K562 (cell line): ENCODE measurements around the gene FGF21. TPM values are rescaled to one million over a fixed set of nuclear protein-coding genes. Genes with fewer than 3 reads are reported as not detected.

ENCODE experiments used
- CTBP1 ChIP-seq: fragments of 450-650 bp; IDR thresholded peaks from 2 replicates; pipeline ENCODE4 v1.6.1; 2016; ENCODE audit warnings: borderline replicate concordance
- DACH1 ChIP-seq: fragments of 450-650 bp; IDR thresholded peaks from 2 replicates; pipeline ENCODE4 v1.6.1; 2018; ENCODE audit not compliant: partially characterized antibody
- DLX4 ChIP-seq: fragments of 250-450 bp; sonication (Bioruptor Pico); IDR thresholded peaks from 2 replicates; pipeline ENCODE4 v1.6.1; 2021; ENCODE audit warnings: mild to moderate bottlenecking
- DNMT1 ChIP-seq: fragments of 450-650 bp; IDR thresholded peaks from 2 replicates; pipeline ENCODE4 v1.6.1; 2016; ENCODE audit warnings: antibody characterized with exemption, mild to moderate bottlenecking
- EP400 ChIP-seq: fragments of 450-650 bp; IDR thresholded peaks from 2 replicates; pipeline ENCODE4 v1.6.1; 2017; ENCODE audit warnings: antibody characterized with exemption, mild to moderate bottlenecking, moderate library complexity
- KDM4B ChIP-seq, 2 experiments: fragments of 450-650 bp in 1 of 2; sonication (generic) in 1 of 2; IDR thresholded peaks; 2 replicates each; pipeline ENCODE4 v1.6.1; 2016 to 2017; ENCODE audit warnings: borderline replicate concordance in 2 of 2, antibody characterized with exemption in 1 of 2, low read depth in 1 of 2, mild to moderate bottlenecking in 1 of 2
- MEF2D ChIP-seq: conservative IDR thresholded peaks from 2 replicates; pipeline ENCODE4 v1.6.1; 2016; ENCODE audit warnings: low read depth, missing genetic modification characterization, missing compliant biosample characterization
- MYBL2 ChIP-seq, 2 experiments: fragments of 450-650 bp in 1 of 2; sonication (generic) in 1 of 2; formaldehyde crosslinking in 1 of 2; IDR thresholded peaks; 2 replicates each; pipeline versions ENCODE4 v1.6.1 to v1.8.1; 2017 to 2022; ENCODE audit warnings: borderline replicate concordance in 1 of 2, inconsistent platforms in 1 of 2, low read depth in 1 of 2, mild to moderate bottlenecking in 1 of 2, missing genetic modification reagents in 1 of 2, moderate library complexity in 1 of 2
- PPARD ChIP-seq: fragments of 250-450 bp; sonication (Bioruptor Pico); IDR thresholded peaks from 2 replicates; pipeline ENCODE4 v1.8.0; 2022; ENCODE audit warnings: inconsistent platforms, mild to moderate bottlenecking, moderate library complexity
- SIN3B ChIP-seq: fragments of 450-650 bp; IDR thresholded peaks from 2 replicates; pipeline ENCODE4 v1.6.1; 2017; ENCODE audit warnings: low read depth, mild to moderate bottlenecking, moderate library complexity
- SLC30A9 ChIP-seq: fragments of 250-450 bp; sonication (Bioruptor Pico); IDR thresholded peaks from 2 replicates; pipeline ENCODE4 v1.8.0; 2022; ENCODE audit warnings: mild to moderate bottlenecking, moderate library complexity
- SP2 ChIP-seq: IDR thresholded peaks from 2 replicates; pipeline ENCODE4 v1.6.1; 2011; ENCODE audit warnings: mild to moderate bottlenecking, low read depth, low read length, moderate library complexity; ENCODE audit not compliant: poor library complexity, severe bottlenecking; ENCODE audit errors: extremely low read depth
- U2AF1 ChIP-seq: fragments of 200-400 bp; formaldehyde crosslinking; optimal IDR thresholded peaks from 2 replicates; pipeline ENCODE3; 2017; ENCODE audit warnings: mild to moderate bottlenecking, low read depth, low read length, moderate library complexity
- ZFP30 ChIP-seq: fragments of 250-450 bp; sonication (Bioruptor Pico); IDR thresholded peaks from 2 replicates; pipeline ENCODE4 v1.8.0; 2022; ENCODE audit warnings: moderate library complexity, mild to moderate bottlenecking, inconsistent platforms, borderline replicate concordance
- ZKSCAN3 ChIP-seq: fragments of 250-450 bp; sonication (Bioruptor Pico); IDR thresholded peaks from 2 replicates; pipeline ENCODE4 v1.4.0; 2020
- ZNF644 ChIP-seq: fragments of 200-800 bp; sonication (Bioruptor generic); IDR thresholded peaks from 2 replicates; pipeline ENCODE4 v1.6.1; 2016; ENCODE audit warnings: low read depth, missing genetic modification characterization, missing compliant biosample characterization
- ZNF707 ChIP-seq: fragments of 250-450 bp; sonication (Bioruptor Pico); conservative IDR thresholded peaks from 2 replicates; pipeline ENCODE4 v1.8.0; 2022; ENCODE audit warnings: inconsistent platforms, mild to moderate bottlenecking, moderate library complexity
- polyA plus RNA-seq, 8 experiments: library from polyadenylated mRNA; depleted of rRNA in 4 of 8; stranded (reverse) in 5 of 8; unstranded in 3 of 8; fragments of >200 nt; fragmentation: Nextera tagmentation in 2 of 8; fragmentation: Illumina TruSeq in 1 of 8; extraction: Ambion mirVana in 2 of 8; extraction: Trizol in 1 of 8; gene quantifications; 2 replicates each; pipeline versions ENCODE4 v1.2.1 to v1.2.3, GENCODE V29; 2011 to 2014; ENCODE audit warnings: inconsistent platforms in 1 of 8, missing spikeins in 1 of 8
- total RNA-seq, 7 experiments: library from RNA; depleted of rRNA in 6 of 7; stranded (reverse); fragments of >200 nt in 6 of 7; fragmentation: Illumina TruSeq in 2 of 7; extraction: Trizol in 2 of 7; gene quantifications; 2 replicates each; pipeline versions ENCODE4 v1.2.1 to v1.2.3, GENCODE V29; 2011 to 2021; ENCODE audit warnings: low replicate concordance in 1 of 7
- TF ChIP-seq, protein P1 (sequence below), 3 experiments: IDR thresholded peaks in 2 of 3; conservative IDR thresholded peaks in 1 of 3; 2 replicates each; pipeline ENCODE4 v1.5.1; 2011 to 2012; ENCODE audit warnings: low read length in 3 of 3, mild to moderate bottlenecking in 3 of 3, control low read depth in 2 of 3, improper control_type of control experiment in 1 of 3, inconsistent platforms in 1 of 3, low read depth in 1 of 3, mixed read lengths in 1 of 3, moderate library complexity in 1 of 3; ENCODE audit not compliant: insufficient read depth in 2 of 3
- TF ChIP-seq, protein P2 (sequence below): fragments of 450-650 bp; formaldehyde crosslinking; IDR thresholded peaks from 2 replicates; pipeline ENCODE4 v1.4.0; 2022; ENCODE audit warnings: missing genetic modification characterization
- TF ChIP-seq, protein P3 (sequence below): fragments of 450-650 bp; IDR thresholded peaks from 2 replicates; pipeline ENCODE4 v1.6.1; 2017; ENCODE audit warnings: mild to moderate bottlenecking, moderate library complexity

FGF21 gene
- total and polyA plus RNA-seq, 9 of the 15 experiments (the other 6 are each of a cell fraction or from before 2014, with no cell fraction given) = 0.04 to 0.77 (median 0.09) TPM; not detected in 6

DNA sequence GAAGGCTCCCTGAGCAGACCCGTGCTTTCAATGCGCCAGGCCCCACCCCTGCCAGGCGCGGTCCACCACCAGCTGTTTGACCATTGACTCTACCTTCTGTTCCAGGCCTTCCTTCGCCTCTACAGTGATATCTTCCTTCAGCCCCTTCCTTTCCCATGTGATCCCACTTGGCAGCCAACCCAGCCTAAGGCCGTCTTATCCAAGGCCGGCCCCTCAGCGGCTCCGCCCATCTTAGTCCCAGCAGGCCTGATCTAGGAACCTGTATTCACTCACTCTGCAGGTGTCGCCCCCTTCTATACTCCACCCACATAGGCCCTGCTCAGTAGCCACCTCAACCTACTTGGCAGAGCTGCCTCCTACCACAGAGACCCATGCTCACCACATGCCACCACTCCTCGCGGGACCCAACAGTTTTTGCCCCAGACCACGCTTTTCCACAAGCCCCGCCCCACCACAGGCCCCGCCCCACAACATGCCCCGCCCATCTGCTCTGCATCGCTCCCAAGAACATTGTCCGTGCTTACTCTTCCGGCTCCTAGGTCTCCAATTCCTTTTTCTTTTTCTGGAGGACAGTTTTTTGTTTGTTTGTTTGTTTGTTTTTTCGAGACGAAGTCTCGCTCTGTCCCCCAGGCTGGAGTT, 17.8 kb upstream of the FGF21 start (continued):
- TF ChIP-seq DLX4 (CRISPR knock-in tag) (no peak), ZFP30 (CRISPR knock-in tag) (no peak), CTBP1 (peak; percentile 21; the same call in 1 of the 2 replicates), DNMT1 (no peak), ZNF707 (CRISPR knock-in tag) (no peak), DACH1 (peak; percentile 78), SP2 (no peak), SIN3B (no peak), MYBL2 (IDR thresholded peaks at IDR 0.05; ENCODE audit: low read depth) (no peak), MYBL2 (CRISPR knock-in tag; IDR thresholded peaks at IDR 0.05; ENCODE audit: borderline replicate concordance) (no peak), MEF2D (tag) (no peak), SLC30A9 (CRISPR knock-in tag) (no peak), ZKSCAN3 (CRISPR knock-in tag) (no peak), KDM4B (IDR thresholded peaks at IDR 0.05; ENCODE audit: borderline replicate concordance in 2 of 2, low read depth in 1 of 2) (no peak), EP400 (peak; percentile 75; the same call in 1 of the 2 replicates), PPARD (no peak), ZNF644 (tag) (0 out of 2 replicates have a peak, but pooled peaks have one; percentile 46), U2AF1 (no peak)
- TF ChIP-seq, protein P1, sequence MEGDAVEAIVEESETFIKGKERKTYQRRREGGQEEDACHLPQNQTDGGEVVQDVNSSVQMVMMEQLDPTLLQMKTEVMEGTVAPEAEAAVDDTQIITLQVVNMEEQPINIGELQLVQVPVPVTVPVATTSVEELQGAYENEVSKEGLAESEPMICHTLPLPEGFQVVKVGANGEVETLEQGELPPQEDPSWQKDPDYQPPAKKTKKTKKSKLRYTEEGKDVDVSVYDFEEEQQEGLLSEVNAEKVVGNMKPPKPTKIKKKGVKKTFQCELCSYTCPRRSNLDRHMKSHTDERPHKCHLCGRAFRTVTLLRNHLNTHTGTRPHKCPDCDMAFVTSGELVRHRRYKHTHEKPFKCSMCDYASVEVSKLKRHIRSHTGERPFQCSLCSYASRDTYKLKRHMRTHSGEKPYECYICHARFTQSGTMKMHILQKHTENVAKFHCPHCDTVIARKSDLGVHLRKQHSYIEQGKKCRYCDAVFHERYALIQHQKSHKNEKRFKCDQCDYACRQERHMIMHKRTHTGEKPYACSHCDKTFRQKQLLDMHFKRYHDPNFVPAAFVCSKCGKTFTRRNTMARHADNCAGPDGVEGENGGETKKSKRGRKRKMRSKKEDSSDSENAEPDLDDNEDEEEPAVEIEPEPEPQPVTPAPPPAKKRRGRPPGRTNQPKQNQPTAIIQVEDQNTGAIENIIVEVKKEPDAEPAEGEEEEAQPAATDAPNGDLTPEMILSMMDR (IDR thresholded peaks at IDR 0.05 in 2 of 3, conservative IDR thresholded peaks at IDR 0.05 in 1 of 3; ENCODE audit: insufficient read depth in 2 of 3, low read depth in 1 of 3, low read length in 3 of 3) = no peak
- TF ChIP-seq, protein P2, sequence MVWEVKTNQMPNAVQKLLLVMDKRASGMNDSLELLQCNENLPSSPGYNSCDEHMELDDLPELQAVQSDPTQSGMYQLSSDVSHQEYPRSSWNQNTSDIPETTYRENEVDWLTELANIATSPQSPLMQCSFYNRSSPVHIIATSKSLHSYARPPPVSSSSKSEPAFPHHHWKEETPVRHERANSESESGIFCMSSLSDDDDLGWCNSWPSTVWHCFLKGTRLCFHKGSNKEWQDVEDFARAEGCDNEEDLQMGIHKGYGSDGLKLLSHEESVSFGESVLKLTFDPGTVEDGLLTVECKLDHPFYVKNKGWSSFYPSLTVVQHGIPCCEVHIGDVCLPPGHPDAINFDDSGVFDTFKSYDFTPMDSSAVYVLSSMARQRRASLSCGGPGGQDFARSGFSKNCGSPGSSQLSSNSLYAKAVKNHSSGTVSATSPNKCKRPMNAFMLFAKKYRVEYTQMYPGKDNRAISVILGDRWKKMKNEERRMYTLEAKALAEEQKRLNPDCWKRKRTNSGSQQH = 0 out of 2 replicates have a peak, but pooled peaks have one; percentile 27
- TF ChIP-seq, protein P3, sequence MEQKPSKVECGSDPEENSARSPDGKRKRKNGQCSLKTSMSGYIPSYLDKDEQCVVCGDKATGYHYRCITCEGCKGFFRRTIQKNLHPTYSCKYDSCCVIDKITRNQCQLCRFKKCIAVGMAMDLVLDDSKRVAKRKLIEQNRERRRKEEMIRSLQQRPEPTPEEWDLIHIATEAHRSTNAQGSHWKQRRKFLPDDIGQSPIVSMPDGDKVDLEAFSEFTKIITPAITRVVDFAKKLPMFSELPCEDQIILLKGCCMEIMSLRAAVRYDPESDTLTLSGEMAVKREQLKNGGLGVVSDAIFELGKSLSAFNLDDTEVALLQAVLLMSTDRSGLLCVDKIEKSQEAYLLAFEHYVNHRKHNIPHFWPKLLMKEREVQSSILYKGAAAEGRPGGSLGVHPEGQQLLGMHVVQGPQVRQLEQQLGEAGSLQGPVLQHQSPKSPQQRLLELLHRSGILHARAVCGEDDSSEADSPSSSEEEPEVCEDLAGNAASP = no peak
